Neural cell (in vitro differentiated cells): Measurements from ENCODE around the gene CTSV.

Source experiments
- EZH2 ChIP-seq: fragments of 200-600, 300-800 bp; shearing (Covaris generic), sonication (generic); IDR thresholded peaks from 2 replicates; pipeline ENCODE4 v1.6.1; 2014; ENCODE audit warnings: antibody characterized with exemption, low read length, borderline replicate concordance, mild to moderate bottlenecking; ENCODE audit not compliant: insufficient read depth, poor library complexity, severe bottlenecking
- POLR2AphosphoS5 ChIP-seq: IDR thresholded peaks from 2 replicates; pipeline ENCODE4 v1.6.1; 2012
- RAD21 ChIP-seq: fragments of 450-650 bp; conservative IDR thresholded peaks from 2 replicates; pipeline ENCODE4 v1.6.1; 2014; ENCODE audit warnings: antibody characterized with exemption, mild to moderate bottlenecking, moderate library complexity
- SMC3 ChIP-seq: fragments of 450-650 bp; conservative IDR thresholded peaks from 2 replicates; pipeline ENCODE4 v1.6.1; 2014; ENCODE audit warnings: antibody characterized with exemption, mild to moderate bottlenecking, moderate library complexity; ENCODE audit not compliant: poor library complexity
- TAF1 ChIP-seq: IDR thresholded peaks from 2 replicates; pipeline ENCODE4 v1.6.1; 2012; ENCODE audit warnings: low read depth
- TF ChIP-seq, protein P1 (sequence below): fragments of 450-650 bp; IDR thresholded peaks from 2 replicates; pipeline ENCODE4 v1.5.1; 2014; ENCODE audit warnings: antibody characterized with exemption, mild to moderate bottlenecking, moderate library complexity; ENCODE audit not compliant: poor library complexity, severe bottlenecking
- TF ChIP-seq, protein P2 (sequence below): IDR thresholded peaks from 2 replicates; pipeline ENCODE4 v1.6.1; 2012; ENCODE audit warnings: borderline replicate concordance

DNA sequence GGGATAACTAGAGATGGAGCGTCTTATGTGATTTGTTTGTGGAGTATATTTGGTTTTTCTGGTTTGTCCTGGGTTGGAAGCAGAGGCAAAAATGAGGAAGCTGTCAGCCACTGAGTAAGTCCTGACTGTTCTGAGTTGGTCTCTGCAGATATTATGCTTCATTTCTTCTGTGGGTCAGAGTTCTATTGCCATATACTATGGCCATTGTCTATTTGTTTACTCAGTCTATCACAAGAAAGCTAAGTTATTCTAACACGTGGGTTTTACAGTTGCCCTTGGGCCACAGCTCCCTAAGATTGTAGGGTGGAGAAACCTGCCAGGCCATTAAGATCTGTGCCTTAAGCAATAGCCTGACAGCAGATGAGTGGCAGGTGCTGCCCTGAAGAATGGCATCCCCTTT, 3.0 kb upstream of the CTSV start:
- TF ChIP-seq, protein P1, sequence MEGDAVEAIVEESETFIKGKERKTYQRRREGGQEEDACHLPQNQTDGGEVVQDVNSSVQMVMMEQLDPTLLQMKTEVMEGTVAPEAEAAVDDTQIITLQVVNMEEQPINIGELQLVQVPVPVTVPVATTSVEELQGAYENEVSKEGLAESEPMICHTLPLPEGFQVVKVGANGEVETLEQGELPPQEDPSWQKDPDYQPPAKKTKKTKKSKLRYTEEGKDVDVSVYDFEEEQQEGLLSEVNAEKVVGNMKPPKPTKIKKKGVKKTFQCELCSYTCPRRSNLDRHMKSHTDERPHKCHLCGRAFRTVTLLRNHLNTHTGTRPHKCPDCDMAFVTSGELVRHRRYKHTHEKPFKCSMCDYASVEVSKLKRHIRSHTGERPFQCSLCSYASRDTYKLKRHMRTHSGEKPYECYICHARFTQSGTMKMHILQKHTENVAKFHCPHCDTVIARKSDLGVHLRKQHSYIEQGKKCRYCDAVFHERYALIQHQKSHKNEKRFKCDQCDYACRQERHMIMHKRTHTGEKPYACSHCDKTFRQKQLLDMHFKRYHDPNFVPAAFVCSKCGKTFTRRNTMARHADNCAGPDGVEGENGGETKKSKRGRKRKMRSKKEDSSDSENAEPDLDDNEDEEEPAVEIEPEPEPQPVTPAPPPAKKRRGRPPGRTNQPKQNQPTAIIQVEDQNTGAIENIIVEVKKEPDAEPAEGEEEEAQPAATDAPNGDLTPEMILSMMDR: no peak
- no peak for TF ChIP-seq POLR2AphosphoS5
- no peak for TF ChIP-seq RAD21
- no peak for TF ChIP-seq EZH2
- no peak for TF ChIP-seq SMC3
- TF ChIP-seq TAF1: no peak
- TF ChIP-seq, protein P2, sequence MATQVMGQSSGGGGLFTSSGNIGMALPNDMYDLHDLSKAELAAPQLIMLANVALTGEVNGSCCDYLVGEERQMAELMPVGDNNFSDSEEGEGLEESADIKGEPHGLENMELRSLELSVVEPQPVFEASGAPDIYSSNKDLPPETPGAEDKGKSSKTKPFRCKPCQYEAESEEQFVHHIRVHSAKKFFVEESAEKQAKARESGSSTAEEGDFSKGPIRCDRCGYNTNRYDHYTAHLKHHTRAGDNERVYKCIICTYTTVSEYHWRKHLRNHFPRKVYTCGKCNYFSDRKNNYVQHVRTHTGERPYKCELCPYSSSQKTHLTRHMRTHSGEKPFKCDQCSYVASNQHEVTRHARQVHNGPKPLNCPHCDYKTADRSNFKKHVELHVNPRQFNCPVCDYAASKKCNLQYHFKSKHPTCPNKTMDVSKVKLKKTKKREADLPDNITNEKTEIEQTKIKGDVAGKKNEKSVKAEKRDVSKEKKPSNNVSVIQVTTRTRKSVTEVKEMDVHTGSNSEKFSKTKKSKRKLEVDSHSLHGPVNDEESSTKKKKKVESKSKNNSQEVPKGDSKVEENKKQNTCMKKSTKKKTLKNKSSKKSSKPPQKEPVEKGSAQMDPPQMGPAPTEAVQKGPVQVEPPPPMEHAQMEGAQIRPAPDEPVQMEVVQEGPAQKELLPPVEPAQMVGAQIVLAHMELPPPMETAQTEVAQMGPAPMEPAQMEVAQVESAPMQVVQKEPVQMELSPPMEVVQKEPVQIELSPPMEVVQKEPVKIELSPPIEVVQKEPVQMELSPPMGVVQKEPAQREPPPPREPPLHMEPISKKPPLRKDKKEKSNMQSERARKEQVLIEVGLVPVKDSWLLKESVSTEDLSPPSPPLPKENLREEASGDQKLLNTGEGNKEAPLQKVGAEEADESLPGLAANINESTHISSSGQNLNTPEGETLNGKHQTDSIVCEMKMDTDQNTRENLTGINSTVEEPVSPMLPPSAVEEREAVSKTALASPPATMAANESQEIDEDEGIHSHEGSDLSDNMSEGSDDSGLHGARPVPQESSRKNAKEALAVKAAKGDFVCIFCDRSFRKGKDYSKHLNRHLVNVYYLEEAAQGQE: no peak
